GM19043 (cell line): Measurements from ENCODE around the gene RBM14.
"Not testable (repeated sequence)": the region's sequence is repeated elsewhere in the genome, so short reads cannot be mapped to it uniquely, and the experiment has no call there.

Experiments used
- ATAC-seq: cut with Tn5 transposase; IDR thresholded peaks from one replicate; pipeline ENCODE4 v1.9.1; 2021; ENCODE audit warnings: low read depth; ENCODE audit not compliant: unreplicated experiment

Gene RBM14, protein sequence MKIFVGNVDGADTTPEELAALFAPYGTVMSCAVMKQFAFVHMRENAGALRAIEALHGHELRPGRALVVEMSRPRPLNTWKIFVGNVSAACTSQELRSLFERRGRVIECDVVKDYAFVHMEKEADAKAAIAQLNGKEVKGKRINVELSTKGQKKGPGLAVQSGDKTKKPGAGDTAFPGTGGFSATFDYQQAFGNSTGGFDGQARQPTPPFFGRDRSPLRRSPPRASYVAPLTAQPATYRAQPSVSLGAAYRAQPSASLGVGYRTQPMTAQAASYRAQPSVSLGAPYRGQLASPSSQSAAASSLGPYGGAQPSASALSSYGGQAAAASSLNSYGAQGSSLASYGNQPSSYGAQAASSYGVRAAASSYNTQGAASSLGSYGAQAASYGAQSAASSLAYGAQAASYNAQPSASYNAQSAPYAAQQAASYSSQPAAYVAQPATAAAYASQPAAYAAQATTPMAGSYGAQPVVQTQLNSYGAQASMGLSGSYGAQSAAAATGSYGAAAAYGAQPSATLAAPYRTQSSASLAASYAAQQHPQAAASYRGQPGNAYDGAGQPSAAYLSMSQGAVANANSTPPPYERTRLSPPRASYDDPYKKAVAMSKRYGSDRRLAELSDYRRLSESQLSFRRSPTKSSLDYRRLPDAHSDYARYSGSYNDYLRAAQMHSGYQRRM

DNA sequence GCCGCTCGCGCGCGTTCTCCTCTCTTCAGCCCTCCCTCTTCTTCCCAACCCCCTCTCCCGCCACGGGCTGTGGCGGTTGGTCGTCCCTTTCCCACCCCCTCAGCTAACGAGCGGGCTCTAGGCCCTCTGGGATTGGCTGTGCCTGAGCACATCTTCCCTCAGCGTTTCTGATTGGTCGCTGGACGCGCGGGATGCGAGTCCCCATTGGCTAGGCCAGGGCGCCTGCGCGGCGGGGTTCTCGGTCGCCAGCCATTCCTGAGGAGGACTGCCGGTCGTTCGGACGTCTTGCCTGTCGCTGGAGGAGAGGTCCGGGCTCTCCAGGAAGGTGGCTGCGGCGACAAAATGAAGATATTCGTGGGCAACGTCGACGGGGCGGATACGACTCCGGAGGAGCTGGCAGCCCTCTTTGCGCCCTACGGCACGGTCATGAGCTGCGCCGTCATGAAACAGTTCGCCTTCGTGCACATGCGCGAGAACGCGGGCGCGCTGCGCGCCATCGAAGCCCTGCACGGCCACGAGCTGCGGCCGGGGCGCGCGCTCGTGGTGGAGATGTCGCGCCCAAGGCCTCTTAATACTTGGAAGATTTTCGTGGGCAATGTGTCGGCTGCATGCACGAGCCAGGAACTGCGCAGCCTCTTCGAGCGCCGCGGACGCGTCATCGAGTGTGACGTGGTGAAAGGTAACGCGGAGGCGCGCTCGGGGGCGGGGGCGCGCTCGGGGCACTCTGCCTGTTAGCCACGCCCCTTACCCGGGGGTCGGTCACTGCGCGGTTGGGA, at the start of gene RBM14:
RBM14 (plus strand) TSS at position 252 of the 776 bp plus-strand sequence; CDS start at position 343, 91 bp downstream.
- peak; percentile 89 for ATAC-seq

- no peak for ATAC-seq
Observed at GRCh38 chr11:66567787-66568123, 48.7 kb upstream of the RBM14 start.

- ATAC-seq = no peak
Observed at GRCh38 chr11:66568124-66568916, 48.1 kb upstream of the RBM14 start, which contains the start of gene CTSF. TSS of gene CTSF (minus strand) at chr11:66568606. CDS start at chr11:66568486, 120 bp downstream.

DNA sequence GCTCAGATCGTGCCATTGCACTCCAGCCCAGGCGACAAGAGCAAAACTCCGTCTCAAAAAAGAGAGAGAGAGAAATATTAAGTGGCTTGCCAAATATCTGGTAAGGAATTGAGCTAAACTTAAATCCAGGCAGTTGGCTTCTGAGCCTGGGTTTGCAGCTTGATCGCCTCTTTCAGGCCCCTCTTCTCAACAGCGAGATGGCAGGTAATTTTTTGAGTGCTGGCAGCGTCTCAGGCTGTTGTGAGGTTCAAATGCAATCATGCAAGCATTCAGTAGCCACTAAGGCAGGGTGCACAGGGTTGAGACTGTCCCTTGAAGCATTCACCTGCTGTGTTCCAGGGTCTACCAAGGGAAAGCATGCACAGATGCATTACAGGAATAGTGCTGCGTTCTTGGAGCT, 47.4 kb upstream of the RBM14 start:
- ATAC-seq = no peak

GRCh38 chr11:66570079-66570849, 46.2 kb upstream of the RBM14 start:
- no peak for ATAC-seq

DNA sequence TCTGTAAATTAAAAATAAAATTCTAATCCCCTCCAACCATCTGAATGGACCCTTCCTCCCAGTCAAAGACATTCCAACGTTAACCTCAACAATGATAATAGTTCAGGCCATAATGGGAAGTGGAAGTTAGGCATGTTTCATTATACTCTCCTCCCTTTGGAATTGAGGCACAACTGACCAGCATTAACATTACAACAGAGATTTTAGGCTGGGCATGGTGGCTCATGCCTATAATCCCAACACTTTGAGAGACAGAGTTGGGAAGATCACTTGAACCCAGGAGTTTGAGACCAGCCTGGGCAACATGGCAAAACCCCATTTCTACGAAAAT, 45.6 kb upstream of the RBM14 start:
- no peak for ATAC-seq

GRCh38 chr11:66579017-66579606, 37.3 kb upstream of the RBM14 start:
- no peak for ATAC-seq

GRCh38 chr11:66580803-66581202, 35.6 kb upstream of the RBM14 start:
- no peak for ATAC-seq

GRCh38 chr11:66581261-66581660, 35.2 kb upstream of the RBM14 start:
- ATAC-seq = no peak

DNA sequence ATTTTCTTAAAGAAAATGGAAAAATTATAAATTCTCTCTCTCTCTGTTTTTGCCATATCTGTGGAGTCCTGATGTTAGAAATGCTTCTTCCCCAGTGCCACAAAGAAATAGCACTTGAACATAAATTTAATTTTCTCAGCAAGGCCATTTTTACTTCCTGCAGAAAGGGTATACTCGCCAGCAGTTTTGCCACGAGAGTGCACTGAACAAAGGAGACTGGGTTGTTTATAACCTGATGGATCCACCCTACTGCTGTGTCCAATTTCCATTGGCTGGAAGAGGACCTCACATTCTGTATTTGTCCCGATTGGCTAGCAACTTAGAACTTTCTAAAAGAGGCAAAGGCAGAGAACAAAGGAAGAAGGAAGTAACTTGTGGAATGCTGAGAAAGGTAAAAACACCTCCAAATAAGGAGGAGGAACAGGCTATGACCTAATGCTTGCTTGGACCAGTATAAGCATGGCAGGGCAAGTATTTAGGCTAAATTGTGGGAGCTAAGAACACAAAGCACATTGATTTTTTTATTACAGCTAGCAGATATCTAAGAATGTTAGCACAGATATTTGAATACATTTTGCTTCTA, 33.8 kb upstream of the RBM14 start:
- not testable (repeated sequence) for ATAC-seq

- ATAC-seq = not testable (repeated sequence)
Observed at GRCh38 chr11:66585447-66585846, 31.0 kb upstream of the RBM14 start.

DNA sequence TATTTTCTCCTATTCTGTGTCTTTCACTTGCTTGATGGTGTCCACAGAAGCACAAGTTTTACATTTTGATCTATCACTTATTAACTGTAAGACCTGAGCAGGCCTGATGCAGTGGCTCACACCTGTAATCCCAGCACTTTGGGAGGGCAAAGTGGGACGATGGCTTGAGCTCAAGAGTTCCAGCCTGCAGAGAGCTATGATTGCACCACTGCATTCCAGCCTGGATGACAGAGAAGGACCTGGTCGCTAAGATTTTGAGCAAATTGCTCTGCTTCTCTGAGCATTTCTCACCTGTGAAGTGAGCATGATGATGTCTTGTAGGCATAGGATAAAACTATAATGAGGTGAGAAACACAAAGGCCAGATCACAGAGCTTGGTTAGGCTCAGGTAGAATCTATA, 30.3 kb upstream of the RBM14 start:
- ATAC-seq = no peak

GRCh38 chr11:66589315-66589714, 27.1 kb upstream of the RBM14 start:
- ATAC-seq = not testable (repeated sequence)

GRCh38 chr11:66589996-66590675, 26.3 kb upstream of the RBM14 start:
- no peak for ATAC-seq

DNA sequence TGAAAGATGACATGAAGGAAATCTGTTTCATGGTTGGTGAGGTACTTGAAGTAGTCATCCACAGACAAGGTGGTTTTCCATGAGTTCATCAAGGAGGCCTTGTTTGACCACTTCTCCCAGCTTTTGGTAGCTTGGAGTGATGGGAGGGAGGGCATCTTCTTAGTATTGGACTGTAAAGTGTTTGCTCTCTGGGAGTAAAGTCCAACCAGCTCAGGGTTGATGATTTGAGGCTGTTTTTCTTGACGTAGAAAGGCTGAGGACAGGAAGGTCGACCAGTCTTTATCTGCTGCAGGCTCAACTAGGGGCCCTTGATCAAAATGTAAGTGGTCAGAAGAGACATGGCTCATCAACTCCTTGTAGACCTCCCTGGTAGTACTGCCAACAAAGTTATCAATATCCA, 25.3 kb upstream of the RBM14 start:
- no peak for ATAC-seq

- ATAC-seq = peak; percentile 85
Observed at GRCh38 chr11:66592457-66593302, 23.8 kb upstream of the RBM14 start, which contains the start of the genes CCDC87 and CCS. TSS of gene CCDC87 (minus strand) at chr11:66593063. CDS start at chr11:66593015, 48 bp downstream. TSS of gene CCS (plus strand) at chr11:66593185. CDS start at chr11:66593262, 77 bp downstream.

- no peak for ATAC-seq
Observed at GRCh38 chr11:66593303-66593635, 23.2 kb upstream of the RBM14 start.

GRCh38 chr11:66593650-66594049, 22.8 kb upstream of the RBM14 start:
- ATAC-seq = no peak
